Calu3 (cell line): ENCODE data around the gene CRYBB3. TPM values are rescaled to one million over a fixed set of nuclear protein-coding genes. Genes with fewer than 3 reads are reported as not detected.

Source experiments
- Bru-seq: library from RNA; stranded (reverse); fragments of 400-500 nt; gene quantifications from one replicate; lab custom pipeline; 2021; lab: Mats Ljungman, UMichigan
- BruChase-seq, 2 experiments: library from RNA; stranded (reverse); fragments of 400-500 nt; gene quantifications; one replicate each; lab custom pipeline; 2021; lab: Mats Ljungman, UMichigan
- BruUV-seq: library from RNA; stranded (reverse); fragments of 400-500 nt; replicated peaks from 2 replicates; lab custom pipeline; 2021; lab: Mats Ljungman, UMichigan
- CTCF ChIA-PET: fragments of 300-600 bp; sonication (Branson Sonifier 250); formaldehyde crosslinking; loops from one replicate; lab custom pipeline; 2022; ENCODE audit warnings: antibody characterized with exemption; lab: Charles Lee
- DNase-seq: peaks from one replicate; pipeline ENCODE4 v3.0.0; 2022
- H3K27ac Mint-ChIP-seq: one replicate; pipeline ENCODE4 v1.8.0; 2022; ENCODE audit warnings: mixed read lengths; ENCODE audit not compliant: unreplicated experiment
- H3K27me3 Mint-ChIP-seq: one replicate; pipeline ENCODE4 v1.8.0; 2022; ENCODE audit warnings: mixed read lengths; ENCODE audit not compliant: unreplicated experiment
- H3K36me3 Mint-ChIP-seq: one replicate; pipeline ENCODE4 v1.8.0; 2022; ENCODE audit warnings: mild to moderate bottlenecking, moderate library complexity, mixed read lengths; ENCODE audit not compliant: insufficient read depth, unreplicated experiment
- H3K4me1 Mint-ChIP-seq: one replicate; pipeline ENCODE4 v1.8.0; 2022; ENCODE audit warnings: mild to moderate bottlenecking, low read depth, mixed read lengths; ENCODE audit not compliant: unreplicated experiment
- H3K4me3 Mint-ChIP-seq: one replicate; pipeline ENCODE4 v1.8.0; 2022; ENCODE audit warnings: mild to moderate bottlenecking, low read depth, moderate library complexity, mixed read lengths; ENCODE audit not compliant: unreplicated experiment
- H3K9me3 Mint-ChIP-seq: one replicate; pipeline ENCODE4 v1.8.0; 2022; ENCODE audit warnings: low read depth, mixed read lengths; ENCODE audit not compliant: unreplicated experiment
- intact Hi-C: fragments of 100-400 bp; cut with micrococcal nuclease; formaldehyde crosslinking; loops from one replicate; pipeline ENCODE4 v1.10.0; 2022; ENCODE audit not compliant: unreplicated experiment
- long read RNA-seq: library from polyadenylated mRNA; stranded (forward); transcript quantifications from one replicate; pipeline ENCODE4 v2.0.0, GENCODE V29; 2022
- total RNA-seq: library from RNA; stranded (reverse); gene quantifications from 2 replicates; pipeline ENCODE4 v1.2.3, GENCODE V29; 2022
- TF ChIP-seq, protein P1 (sequence below): fragments of 200-600 bp; IDR thresholded peaks from one replicate; pipeline ENCODE4 v1.8.0; 2022; ENCODE audit warnings: antibody characterized with exemption; ENCODE audit not compliant: unreplicated experiment

The CRYBB3 gene
- total RNA-seq: 1.4 and 1.8 TPM in 2 replicates
- percentile 74 among the genes with signal in this experiment for Bru-seq, nascent RNA
- BruChase-seq, experiment 1, labeled RNA remaining after a 6-hour chase: percentile 64 among the genes with signal in this experiment
- BruChase-seq, experiment 2, labeled RNA remaining after a 2-hour chase: percentile 63 among the genes with signal in this experiment
- long read RNA-seq: 0 reads

DNA sequence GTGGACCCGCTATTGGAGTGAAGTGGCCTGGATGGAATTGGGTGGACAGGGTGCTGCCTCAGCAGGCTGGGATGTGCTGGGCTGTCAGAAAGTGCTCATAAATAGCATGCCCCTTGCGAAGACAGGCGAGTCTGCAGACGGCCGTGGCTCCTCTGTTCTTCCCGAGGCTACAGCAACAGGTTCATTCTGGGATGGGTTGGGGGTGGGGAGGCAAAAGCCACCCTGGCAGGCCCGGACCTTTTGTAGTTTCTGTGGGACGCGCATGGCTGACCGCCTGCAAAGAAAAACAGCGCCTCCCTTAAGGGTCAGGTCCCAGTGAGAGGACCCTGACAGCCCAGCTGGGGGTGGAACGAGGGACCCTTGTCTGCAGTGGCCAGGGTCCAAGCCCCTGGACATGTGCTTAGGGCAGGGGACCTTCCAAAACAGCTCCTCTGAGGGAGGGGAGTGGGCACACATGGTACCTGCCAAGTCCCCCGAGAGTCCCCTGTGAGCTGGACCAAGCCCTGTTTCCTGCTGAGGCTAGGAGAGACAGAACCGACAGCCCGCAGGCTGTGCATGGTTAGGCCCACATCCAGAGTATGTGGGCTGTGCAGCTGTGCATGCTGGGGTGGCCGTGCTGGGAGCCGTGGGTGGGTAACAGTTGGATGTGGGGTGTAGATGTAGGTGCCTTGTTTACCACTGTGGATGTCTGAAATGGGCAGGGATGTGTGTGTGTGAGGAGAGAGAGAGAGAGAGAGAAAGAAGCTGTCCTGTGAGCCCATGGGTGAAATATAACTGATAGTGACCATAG lies at the start of gene CRYBB3:
Gene CRYBB3 (plus strand): TSS at position 128 of the 790 bp plus-strand sequence. CDS start 1,539 bp downstream, outside the sequence.
- intact Hi-C loops: no loop called here
- BruUV-seq: no TSS peak
- Mint-ChIP-seq H3K9me3 (no peaks in the 10 kb centered on the region), H3K27ac (no peak within 1 kb of the TSS), H3K36me3 (peaks cover 14% of the 10 kb centered on the region), H3K4me1 (no peaks in the 10 kb centered on the region), H3K4me3 (no peak within 1 kb of the TSS), H3K27me3 (no peaks in the 10 kb centered on the region)
- TF ChIP-seq, protein P1, sequence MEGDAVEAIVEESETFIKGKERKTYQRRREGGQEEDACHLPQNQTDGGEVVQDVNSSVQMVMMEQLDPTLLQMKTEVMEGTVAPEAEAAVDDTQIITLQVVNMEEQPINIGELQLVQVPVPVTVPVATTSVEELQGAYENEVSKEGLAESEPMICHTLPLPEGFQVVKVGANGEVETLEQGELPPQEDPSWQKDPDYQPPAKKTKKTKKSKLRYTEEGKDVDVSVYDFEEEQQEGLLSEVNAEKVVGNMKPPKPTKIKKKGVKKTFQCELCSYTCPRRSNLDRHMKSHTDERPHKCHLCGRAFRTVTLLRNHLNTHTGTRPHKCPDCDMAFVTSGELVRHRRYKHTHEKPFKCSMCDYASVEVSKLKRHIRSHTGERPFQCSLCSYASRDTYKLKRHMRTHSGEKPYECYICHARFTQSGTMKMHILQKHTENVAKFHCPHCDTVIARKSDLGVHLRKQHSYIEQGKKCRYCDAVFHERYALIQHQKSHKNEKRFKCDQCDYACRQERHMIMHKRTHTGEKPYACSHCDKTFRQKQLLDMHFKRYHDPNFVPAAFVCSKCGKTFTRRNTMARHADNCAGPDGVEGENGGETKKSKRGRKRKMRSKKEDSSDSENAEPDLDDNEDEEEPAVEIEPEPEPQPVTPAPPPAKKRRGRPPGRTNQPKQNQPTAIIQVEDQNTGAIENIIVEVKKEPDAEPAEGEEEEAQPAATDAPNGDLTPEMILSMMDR: no peak
- CTCF ChIA-PET: no interaction called here
- DNase-seq: no peak

DNA sequence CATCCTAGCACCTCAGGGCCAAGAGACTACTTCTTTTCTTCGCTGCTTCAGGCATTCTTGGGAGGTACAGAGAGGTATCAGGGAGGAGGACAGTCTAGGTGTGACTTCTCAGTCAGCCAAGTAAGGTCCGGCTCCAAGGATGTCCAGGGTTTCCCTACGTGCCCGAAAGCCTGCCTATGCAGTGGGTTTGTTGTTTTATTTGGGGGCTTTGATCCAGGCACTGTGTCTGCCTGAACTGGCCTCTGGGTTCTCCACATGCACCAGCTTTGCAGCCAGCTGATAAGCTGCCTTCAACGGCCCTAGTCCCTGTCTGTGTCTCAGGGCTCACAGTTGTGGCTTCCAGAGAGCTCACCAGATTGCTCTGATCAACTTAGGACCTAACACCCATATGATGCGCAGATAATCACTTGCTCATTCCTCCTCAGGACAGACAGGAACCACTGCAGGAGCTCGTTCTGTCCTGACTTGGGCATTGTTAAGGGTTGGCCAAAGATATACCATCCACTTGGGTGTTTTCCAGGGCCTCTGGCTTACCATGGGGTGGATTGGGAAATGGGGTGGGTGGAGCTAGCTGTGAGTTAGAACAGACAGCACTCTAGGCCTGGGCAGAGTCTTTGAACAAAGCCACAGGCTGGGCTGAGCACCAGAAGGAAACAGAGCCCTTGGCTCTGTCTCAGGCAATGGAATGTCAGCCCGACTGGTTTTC lies 45.5 kb upstream of the CRYBB3 start:
- CTCF ChIA-PET: interaction anchor here (0.5 to 1.3 kb wide), 5 partner anchors 9 to 589 kb away, joined by 3 to 7 read pairs (median 5); no protein-coding TSS in a partner anchor
- no peaks in the 10 kb centered on the region for H3K27me3 Mint-ChIP-seq
- no TSS peak for BruUV-seq

DNA sequence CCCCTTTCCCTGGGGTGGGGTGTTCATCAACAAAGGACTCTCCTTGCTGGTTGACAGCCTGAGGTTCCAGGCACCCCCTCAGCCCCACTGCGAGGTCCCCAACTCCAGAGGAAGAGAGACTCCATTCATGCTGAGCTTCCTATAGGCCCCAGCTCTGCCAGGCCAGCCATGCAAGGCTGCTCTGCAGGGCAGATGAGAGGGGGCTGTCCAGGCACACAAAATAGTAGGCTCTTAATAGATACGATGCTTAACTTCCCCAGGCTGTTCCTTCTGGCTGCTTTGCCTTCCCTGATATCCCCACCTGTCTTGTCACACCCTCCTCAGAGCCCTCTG lies 45.0 kb upstream of the CRYBB3 start:
- intact Hi-C loops: no loop called here
- no peak overlapping the region for H3K4me3 Mint-ChIP-seq
- no peaks in the 10 kb centered on the region for H3K9me3 Mint-ChIP-seq
- no peak for DNase-seq
- H3K27ac Mint-ChIP-seq: peak overlapping the region; percentile 13
- TF ChIP-seq, protein P1: no peak
- BruUV-seq: no TSS peak
- peaks cover 6% of the 10 kb centered on the region for H3K36me3 Mint-ChIP-seq
- H3K4me1 Mint-ChIP-seq: peaks cover 28% of the 10 kb centered on the region
- H3K27me3 Mint-ChIP-seq: no peaks in the 10 kb centered on the region
- CTCF ChIA-PET: interaction anchor here (0.5 to 1.3 kb wide), 5 partner anchors 10 to 590 kb away, joined by 3 to 7 read pairs (median 5); no protein-coding TSS in a partner anchor

More for the DNA sequence above, 45.5 kb upstream of the CRYBB3 start:
- Mint-ChIP-seq H3K4me3 (no peak overlapping the region), H3K36me3 (peaks cover 6% of the 10 kb centered on the region), H3K9me3 (no peaks in the 10 kb centered on the region), H3K4me1 (peaks cover 28% of the 10 kb centered on the region), H3K27ac (no peak overlapping the region)
- intact Hi-C loops: no loop called here
- peak; percentile 84 for DNase-seq
- TF ChIP-seq, protein P1: no peak

DNA sequence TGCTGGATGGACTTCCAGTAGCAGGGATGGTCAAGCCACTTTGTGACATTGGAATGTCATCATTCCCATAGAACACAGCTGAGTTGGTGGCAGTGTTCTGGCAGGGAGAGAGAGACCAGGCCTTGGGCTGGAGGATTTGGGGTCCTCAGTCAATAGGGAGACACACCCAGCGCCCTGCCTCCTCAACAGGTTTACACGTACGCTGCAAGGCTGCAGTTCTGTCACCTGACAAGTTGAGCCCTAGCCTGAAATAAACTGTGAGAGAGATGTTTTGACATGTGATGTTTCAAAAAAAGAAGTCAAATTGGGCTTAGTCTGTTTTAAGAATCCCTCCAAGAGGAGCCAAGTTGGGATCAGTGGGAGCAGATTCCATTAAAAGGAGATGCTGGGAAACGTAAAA lies 42.9 kb upstream of the CRYBB3 start:
- intact Hi-C loops: no loop called here
- no TSS peak for BruUV-seq
- no peak overlapping the region for H3K27ac Mint-ChIP-seq
- H3K4me1 Mint-ChIP-seq: peaks cover 37% of the 10 kb centered on the region
- H3K4me3 Mint-ChIP-seq: no peak overlapping the region
- TF ChIP-seq, protein P1: no peak
- CTCF ChIA-PET: no interaction called here
- H3K27me3 Mint-ChIP-seq: no peaks in the 10 kb centered on the region
- no peaks in the 10 kb centered on the region for H3K9me3 Mint-ChIP-seq
- H3K36me3 Mint-ChIP-seq: peaks cover 6% of the 10 kb centered on the region
- no peak for DNase-seq
